ENCODE results near the gene PML.

Gene PML

GRCh38 chr15:74036271-74037170 is 42.0 kb downstream of the PML start:
- no peak overlapping the region for H3K4me3 ChIP-seq (ENCODE audit: low read depth, low read length)
- DNase-seq: peak; percentile 79
- H3K9me3 ChIP-seq: no peaks in the 10 kb centered on the region
- H3K4me1 ChIP-seq: no peaks in the 10 kb centered on the region; the same call in 1 of the 2 replicates
- H3K27me3 ChIP-seq: no peaks in the 10 kb centered on the region
- no peaks in the 10 kb centered on the region; the same call in 1 of the 2 replicates for H3K36me3 ChIP-seq
- TF ChIP-seq, protein P1, sequence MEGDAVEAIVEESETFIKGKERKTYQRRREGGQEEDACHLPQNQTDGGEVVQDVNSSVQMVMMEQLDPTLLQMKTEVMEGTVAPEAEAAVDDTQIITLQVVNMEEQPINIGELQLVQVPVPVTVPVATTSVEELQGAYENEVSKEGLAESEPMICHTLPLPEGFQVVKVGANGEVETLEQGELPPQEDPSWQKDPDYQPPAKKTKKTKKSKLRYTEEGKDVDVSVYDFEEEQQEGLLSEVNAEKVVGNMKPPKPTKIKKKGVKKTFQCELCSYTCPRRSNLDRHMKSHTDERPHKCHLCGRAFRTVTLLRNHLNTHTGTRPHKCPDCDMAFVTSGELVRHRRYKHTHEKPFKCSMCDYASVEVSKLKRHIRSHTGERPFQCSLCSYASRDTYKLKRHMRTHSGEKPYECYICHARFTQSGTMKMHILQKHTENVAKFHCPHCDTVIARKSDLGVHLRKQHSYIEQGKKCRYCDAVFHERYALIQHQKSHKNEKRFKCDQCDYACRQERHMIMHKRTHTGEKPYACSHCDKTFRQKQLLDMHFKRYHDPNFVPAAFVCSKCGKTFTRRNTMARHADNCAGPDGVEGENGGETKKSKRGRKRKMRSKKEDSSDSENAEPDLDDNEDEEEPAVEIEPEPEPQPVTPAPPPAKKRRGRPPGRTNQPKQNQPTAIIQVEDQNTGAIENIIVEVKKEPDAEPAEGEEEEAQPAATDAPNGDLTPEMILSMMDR (IDR thresholded peaks at IDR 0.05; ENCODE audit: low read depth, low read length): peak; percentile 80

DNA sequence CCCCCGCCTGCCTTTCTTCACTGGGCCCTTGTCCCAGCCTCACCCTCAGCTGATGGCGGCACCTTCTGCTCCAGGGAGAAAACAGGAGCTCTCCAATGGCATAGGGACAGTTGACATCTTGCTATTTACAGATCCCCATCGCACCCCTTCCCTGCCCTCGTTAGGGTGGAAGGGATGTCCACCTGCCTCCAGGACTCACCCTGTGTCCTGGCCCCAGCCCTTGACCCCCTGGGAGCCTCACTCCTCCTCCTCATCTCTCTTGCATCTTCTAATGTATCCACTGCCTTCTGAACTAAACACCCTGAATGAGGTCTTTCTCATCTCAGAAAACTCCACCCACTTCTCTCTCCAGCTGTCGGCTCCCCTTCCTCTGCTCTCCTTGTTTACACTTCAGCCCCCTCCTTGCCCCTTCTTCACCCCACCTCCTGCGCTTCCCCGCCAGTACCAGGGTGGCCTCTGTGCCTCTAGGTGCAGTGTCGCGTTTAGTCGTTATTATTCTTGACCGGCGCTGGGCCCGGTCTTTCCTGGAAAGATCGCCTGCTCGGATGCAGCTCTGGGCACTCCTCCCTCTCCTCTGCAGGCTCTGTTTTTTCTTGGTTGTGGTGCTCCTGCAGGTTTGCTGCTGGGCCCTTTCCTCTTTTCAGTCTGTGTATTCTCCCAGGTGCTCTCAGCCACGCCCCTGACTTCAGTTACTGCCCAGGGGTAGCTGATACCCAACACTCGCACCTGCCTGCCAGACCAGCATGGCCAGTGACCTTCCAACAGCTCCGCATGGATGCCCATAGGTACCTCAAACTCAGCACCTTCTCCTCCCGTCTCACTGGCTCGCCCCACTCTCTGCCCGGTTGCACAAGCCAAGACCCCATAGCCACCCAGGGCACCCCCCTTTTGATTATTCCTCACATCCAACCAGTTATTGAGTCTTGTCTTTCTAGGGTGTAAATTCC is 42.9 kb downstream of the PML start:
- H3K36me3 ChIP-seq: no peaks in the 10 kb centered on the region; the same call in 1 of the 2 replicates
- DNase-seq: no peak

GRCh38 chr15:74038707-74039655 is 44.5 kb downstream of the PML start:
- Histone ChIP-seq H3K9me3 (no peaks in the 10 kb centered on the region), H3K36me3 (no peaks in the 10 kb centered on the region; the same call in 1 of the 2 replicates), H3K4me3 (ENCODE audit: low read depth, low read length) (no peak overlapping the region), H3K4me1 (no peaks in the 10 kb centered on the region; the same call in 1 of the 2 replicates), H3K27me3 (no peaks in the 10 kb centered on the region)
- TF ChIP-seq, protein P1 (IDR thresholded peaks at IDR 0.05; ENCODE audit: low read depth, low read length): no peak
- no peak for DNase-seq

More for the DNA sequence above, 42.9 kb downstream of the PML start:
- Histone ChIP-seq H3K27me3 (no peaks in the 10 kb centered on the region), H3K4me3 (ENCODE audit: low read depth, low read length) (no peak overlapping the region), H3K4me1 (no peaks in the 10 kb centered on the region; the same call in 1 of the 2 replicates), H3K9me3 (no peaks in the 10 kb centered on the region)
- TF ChIP-seq, protein P1 (IDR thresholded peaks at IDR 0.05; ENCODE audit: low read depth, low read length): no peak

DNA sequence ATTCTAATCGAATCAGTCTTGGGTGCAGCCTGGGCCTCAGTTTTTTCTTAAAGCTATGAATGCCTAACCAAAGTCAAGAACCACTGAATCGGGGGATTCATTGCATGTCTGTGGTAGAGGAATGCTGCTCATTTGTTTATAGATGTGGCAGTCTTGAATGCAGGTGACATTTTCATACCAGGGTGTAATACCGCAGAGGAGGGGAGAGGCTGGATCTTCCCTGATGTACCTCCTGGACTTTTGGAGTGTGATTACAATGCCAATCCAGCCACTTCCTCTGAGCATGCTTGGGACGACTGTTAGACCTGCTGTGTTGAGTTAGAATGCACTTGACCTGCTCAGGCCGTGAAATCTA is 45.1 kb downstream of the PML start:
- H3K4me3 ChIP-seq (ENCODE audit: low read depth, low read length): no peak overlapping the region
- no peak for DNase-seq
- no peaks in the 10 kb centered on the region; the same call in 1 of the 2 replicates for H3K4me1 ChIP-seq
- TF ChIP-seq, protein P1 (IDR thresholded peaks at IDR 0.05; ENCODE audit: low read depth, low read length): no peak
- H3K36me3 ChIP-seq: no peaks in the 10 kb centered on the region; the same call in 1 of the 2 replicates
- no peaks in the 10 kb centered on the region for H3K27me3 ChIP-seq
- no peaks in the 10 kb centered on the region for H3K9me3 ChIP-seq

DNA sequence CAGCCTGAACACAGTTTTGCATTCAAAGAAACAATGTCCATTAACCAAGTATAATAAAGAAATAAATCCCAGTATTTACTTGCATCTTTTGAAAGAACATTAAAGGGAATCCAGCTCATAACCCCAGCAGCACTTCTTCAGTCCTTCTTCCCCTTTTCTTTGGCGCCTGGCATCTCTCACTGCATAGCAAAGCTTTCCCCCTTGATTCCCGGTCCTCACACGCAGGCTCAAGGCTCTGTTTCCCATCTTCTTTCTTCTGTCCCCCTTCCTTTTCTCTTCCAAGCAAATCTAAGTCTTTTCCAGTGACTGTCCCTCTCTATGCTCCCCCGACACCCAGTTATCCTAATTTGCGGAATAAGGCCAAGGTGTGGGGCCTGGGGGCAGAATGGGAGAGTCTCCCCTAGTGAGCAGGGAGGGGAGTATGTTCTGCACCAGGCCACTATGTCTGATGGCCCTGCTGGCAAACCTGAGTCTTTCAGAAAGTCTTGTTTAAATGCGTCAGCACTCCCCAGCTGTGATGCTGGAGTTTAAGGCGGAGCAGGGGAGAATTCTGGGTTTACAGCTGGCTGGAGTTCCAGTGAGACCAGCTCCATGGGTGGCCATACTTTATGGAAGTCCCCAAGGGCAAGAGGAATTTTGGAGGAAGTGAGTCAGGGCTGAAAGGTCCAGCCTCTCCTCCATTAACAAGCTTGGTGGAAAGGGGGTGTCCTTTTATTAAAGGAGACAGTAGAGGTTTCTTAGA is 45.8 kb downstream of the PML start:
- H3K4me1 ChIP-seq: no peaks in the 10 kb centered on the region; the same call in 1 of the 2 replicates
- H3K36me3 ChIP-seq: no peaks in the 10 kb centered on the region; the same call in 1 of the 2 replicates
- H3K27me3 ChIP-seq: no peaks in the 10 kb centered on the region
- TF ChIP-seq, protein P1 (IDR thresholded peaks at IDR 0.05; ENCODE audit: low read depth, low read length): no peak
- no peaks in the 10 kb centered on the region for H3K9me3 ChIP-seq
- no peak overlapping the region for H3K4me3 ChIP-seq (ENCODE audit: low read depth, low read length)
- no peak for DNase-seq
